ENCODE results near the gene FBXL13. TPM values are rescaled to one million over a fixed set of nuclear protein-coding genes. Genes with fewer than 3 reads are reported as not detected.

Gene FBXL13
- total RNA-seq, 1 donor from 2014 or later = 0.98 TPM

DNA sequence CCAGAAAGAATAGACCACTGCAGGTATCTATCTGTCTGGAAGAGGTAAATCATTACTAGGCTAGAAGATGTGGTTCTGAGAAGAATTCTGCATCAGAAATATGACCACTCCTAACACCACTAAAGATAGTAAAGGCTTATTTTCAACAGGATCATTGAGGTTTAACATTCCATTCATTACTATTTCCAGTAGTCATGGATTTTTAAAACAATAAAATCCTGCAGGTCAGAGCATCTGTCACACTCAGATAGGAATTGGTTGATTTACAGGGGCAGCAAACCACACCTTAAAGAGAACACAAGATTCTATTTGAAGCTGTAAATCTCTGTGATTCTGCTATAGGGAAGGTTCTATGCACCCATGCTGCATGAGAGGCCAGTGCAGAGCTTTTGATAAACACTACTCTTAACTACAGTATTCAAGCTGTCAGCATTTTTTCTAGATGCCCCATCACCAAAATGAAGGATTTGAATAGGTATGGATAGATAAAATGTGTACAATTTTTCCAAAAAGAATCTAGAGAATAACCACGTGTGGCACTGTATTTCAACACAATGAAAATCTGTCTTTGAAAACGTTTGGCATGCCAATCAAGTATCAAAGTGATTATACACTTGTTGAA lies 147.2 kb downstream of the FBXL13 start:
- DNase-seq (ENCODE audit: extremely low spot score in 2 of 2) = no peak
- Histone ChIP-seq H3K4me1 (no peaks in the 10 kb centered on the region), H3K9me3 (no peaks in the 10 kb centered on the region), H3K4me3 (no peak overlapping the region), H3K36me3 (no peaks in the 10 kb centered on the region), H3K27me3 (no peaks in the 10 kb centered on the region), H3K27ac (no peak overlapping the region)
- TF ChIP-seq, protein P1, sequence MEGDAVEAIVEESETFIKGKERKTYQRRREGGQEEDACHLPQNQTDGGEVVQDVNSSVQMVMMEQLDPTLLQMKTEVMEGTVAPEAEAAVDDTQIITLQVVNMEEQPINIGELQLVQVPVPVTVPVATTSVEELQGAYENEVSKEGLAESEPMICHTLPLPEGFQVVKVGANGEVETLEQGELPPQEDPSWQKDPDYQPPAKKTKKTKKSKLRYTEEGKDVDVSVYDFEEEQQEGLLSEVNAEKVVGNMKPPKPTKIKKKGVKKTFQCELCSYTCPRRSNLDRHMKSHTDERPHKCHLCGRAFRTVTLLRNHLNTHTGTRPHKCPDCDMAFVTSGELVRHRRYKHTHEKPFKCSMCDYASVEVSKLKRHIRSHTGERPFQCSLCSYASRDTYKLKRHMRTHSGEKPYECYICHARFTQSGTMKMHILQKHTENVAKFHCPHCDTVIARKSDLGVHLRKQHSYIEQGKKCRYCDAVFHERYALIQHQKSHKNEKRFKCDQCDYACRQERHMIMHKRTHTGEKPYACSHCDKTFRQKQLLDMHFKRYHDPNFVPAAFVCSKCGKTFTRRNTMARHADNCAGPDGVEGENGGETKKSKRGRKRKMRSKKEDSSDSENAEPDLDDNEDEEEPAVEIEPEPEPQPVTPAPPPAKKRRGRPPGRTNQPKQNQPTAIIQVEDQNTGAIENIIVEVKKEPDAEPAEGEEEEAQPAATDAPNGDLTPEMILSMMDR (IDR thresholded peaks at IDR 0.05) = no peak
- no peak for TF ChIP-seq POLR2AphosphoS5 (IDR thresholded peaks at IDR 0.05; ENCODE audit: insufficient read depth in 1 of 2, low read depth in 1 of 2)
- no peak for TF ChIP-seq POLR2A (IDR thresholded peaks at IDR 0.05)
- intact Hi-C loops (cut with DNase I) = no loop called here

DNA sequence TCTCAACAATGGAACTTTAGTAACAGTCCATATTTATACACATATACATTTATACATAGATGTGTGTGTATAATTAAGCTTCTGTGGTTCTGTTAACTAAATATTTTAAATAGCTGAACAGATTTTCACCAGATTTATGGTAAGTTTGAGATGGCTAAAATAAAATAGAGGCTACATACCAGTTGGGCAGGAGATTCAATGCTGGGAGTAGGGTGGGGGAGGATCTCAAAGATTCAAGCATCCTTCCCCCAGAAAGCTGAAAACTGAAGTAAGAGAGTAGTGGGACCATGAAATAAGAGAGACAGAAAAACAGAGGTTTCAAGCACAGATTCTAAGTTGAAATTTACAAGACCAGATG lies 147.8 kb downstream of the FBXL13 start:
- no peaks in the 10 kb centered on the region for H3K9me3 ChIP-seq
- no peak for DNase-seq (ENCODE audit: extremely low spot score in 2 of 2)
- H3K36me3 ChIP-seq = no peaks in the 10 kb centered on the region
- H3K27ac ChIP-seq = no peak overlapping the region
- TF ChIP-seq POLR2A (IDR thresholded peaks at IDR 0.05) (no peak), POLR2AphosphoS5 (IDR thresholded peaks at IDR 0.05; ENCODE audit: insufficient read depth in 1 of 2, low read depth in 1 of 2) (no peak)
- TF ChIP-seq, protein P1 (IDR thresholded peaks at IDR 0.05) = no peak
- no peaks in the 10 kb centered on the region for H3K4me1 ChIP-seq
- intact Hi-C loops (cut with DNase I) = no loop called here
- no peak overlapping the region for H3K4me3 ChIP-seq
- H3K27me3 ChIP-seq = no peaks in the 10 kb centered on the region

DNA sequence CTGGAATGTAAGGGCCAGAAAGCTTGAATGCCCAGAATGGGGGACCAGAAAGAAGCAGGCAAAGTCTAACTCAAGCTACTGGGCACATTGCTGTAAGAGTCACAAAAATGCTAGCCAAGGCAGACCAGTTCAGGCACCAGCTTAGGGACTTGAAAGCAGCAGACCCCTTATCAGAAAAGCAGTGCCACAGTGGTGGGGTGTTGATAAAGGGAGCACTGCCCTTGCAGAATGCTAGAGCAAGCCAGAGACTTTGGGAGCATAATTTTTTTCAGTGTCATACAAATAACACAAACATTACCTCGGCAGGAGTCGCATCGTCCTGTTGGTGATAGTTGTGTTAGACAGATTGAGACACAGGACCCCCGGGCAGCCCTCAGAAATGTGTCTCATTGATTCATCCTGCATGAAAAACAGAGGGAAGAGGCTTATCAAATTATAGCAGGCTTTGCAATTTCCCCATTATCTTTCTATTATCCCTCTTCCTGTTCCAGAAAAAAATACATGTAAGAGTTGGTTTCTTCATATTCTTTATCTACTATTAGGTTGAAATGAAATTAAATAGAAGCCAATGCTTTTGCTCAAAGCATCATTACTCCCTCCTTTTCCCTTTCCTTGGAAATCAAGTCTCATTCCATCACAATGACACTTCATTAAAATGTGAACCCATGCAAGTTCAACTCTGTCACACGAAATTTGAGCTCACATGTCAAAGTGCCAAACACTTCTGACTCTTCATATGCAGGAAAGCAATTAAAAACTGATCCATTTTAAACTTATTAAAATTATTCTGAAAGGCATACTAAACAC lies 148.4 kb downstream of the FBXL13 start:
- Histone ChIP-seq H3K36me3 (no peaks in the 10 kb centered on the region), H3K4me1 (no peaks in the 10 kb centered on the region), H3K27me3 (no peaks in the 10 kb centered on the region), H3K4me3 (no peak overlapping the region), H3K9me3 (no peaks in the 10 kb centered on the region), H3K27ac (no peak overlapping the region)
- TF ChIP-seq POLR2A (IDR thresholded peaks at IDR 0.05) = no peak
- TF ChIP-seq POLR2AphosphoS5 (IDR thresholded peaks at IDR 0.05; ENCODE audit: insufficient read depth in 1 of 2, low read depth in 1 of 2) = no peak
- TF ChIP-seq, protein P1 (IDR thresholded peaks at IDR 0.05) = no peak
- no peak for DNase-seq (ENCODE audit: extremely low spot score in 2 of 2)
- intact Hi-C loops (cut with DNase I) = no loop called here

DNA sequence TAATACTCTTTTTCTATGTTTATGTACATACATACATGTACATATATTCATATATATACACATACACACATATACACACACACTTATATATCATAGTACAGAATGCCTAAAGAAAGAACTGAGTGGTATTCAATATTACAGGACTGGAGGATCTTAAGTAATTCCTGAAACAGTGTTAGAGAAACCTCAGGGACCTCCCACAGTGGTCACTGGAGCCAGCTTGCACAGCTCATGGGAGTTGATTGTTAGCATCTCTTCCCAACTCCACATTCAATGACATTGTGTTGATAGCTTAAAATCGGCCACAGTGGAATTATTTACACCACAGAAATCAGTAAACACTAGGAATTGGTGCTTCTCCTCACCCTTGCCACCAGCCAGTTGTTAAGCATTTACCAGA lies 155.8 kb downstream of the FBXL13 start:
- Histone ChIP-seq H3K9me3 (no peaks in the 10 kb centered on the region), H3K4me1 (no peaks in the 10 kb centered on the region), H3K27me3 (no peaks in the 10 kb centered on the region), H3K27ac (no peak overlapping the region), H3K36me3 (no peaks in the 10 kb centered on the region), H3K4me3 (no peak overlapping the region)
- intact Hi-C loops (cut with DNase I) = no loop called here
- DNase-seq (ENCODE audit: extremely low spot score in 2 of 2) = no peak
- TF ChIP-seq POLR2AphosphoS5 (IDR thresholded peaks at IDR 0.05; ENCODE audit: insufficient read depth in 1 of 2, low read depth in 1 of 2) (no peak), POLR2A (IDR thresholded peaks at IDR 0.05) (no peak)
- TF ChIP-seq, protein P1 (IDR thresholded peaks at IDR 0.05) = no peak

Data from vagina (tissue), 2 donors.